B cell (primary cell): ENCODE results near the gene SLC39A11. TPM values are rescaled to one million over a fixed set of nuclear protein-coding genes. Genes with fewer than 3 reads are reported as not detected.

Source experiments
- ATAC-seq: fragments of 200-7000 bp; cut with Tn5 transposase; one replicate; pipeline ENCODE4 v1.10.0; 2021; ENCODE audit warnings: low read depth, mild to moderate bottlenecking, moderate number of reproducible peaks, moderate library complexity
- CTCF ChIA-PET: fragments of 350-600 bp; sonication (Branson Sonifier 250); formaldehyde crosslinking; loops from one replicate; lab custom pipeline; 2021; ENCODE audit warnings: antibody characterized with exemption, inconsistent platforms; lab: Charles Lee
- POLR2A ChIA-PET: fragments of 350-600 bp; sonication (Branson Sonifier 250); formaldehyde crosslinking; loops from one replicate; lab custom pipeline; 2021; ENCODE audit warnings: antibody characterized with exemption; lab: Charles Lee
- DNase-seq: peaks from one replicate; pipeline ENCODE4 v3.0.0; 2013
- H2AFZ ChIP-seq: 2 replicates; pipeline ENCODE4 v1.6.1; 2012; ENCODE audit warnings: mild to moderate bottlenecking, low read depth, low read length; ENCODE audit not compliant: insufficient read depth, poor library complexity, severe bottlenecking
- H3K27ac ChIP-seq, 2 donors: 1 replicate in 1 of 2; 2 replicates in 1 of 2; pipeline ENCODE4 v1.5.1; 2012 to 2013; ENCODE audit warnings: low read length in 2 of 2, mild to moderate bottlenecking in 2 of 2, moderate library complexity in 1 of 2
- H3K27me3 ChIP-seq, 4 experiments: fragments of 200-600 bp in 1 of 4; sonication (generic) in 1 of 4; replicated peaks in 1 of 4; 1 replicate in 2 of 4; 2 replicates in 2 of 4; pipeline versions ENCODE4 v1.6.1 to v1.7.0; 2013 to 2016; ENCODE audit warnings: low read length in 3 of 4, mild to moderate bottlenecking in 2 of 4, mixed read lengths in 1 of 4, moderate library complexity in 1 of 4; ENCODE audit not compliant: insufficient read depth in 4 of 4, control insufficient read depth in 3 of 4; ENCODE audit errors: control extremely low read depth in 1 of 4
- H3K36me3 ChIP-seq, 2 experiments: replicated peaks in 1 of 2; 1 replicate in 1 of 2; 2 replicates in 1 of 2; pipeline versions ENCODE4 v1.6.1 to v1.7.1; 2013; ENCODE audit warnings: low read length in 1 of 2; ENCODE audit not compliant: insufficient read depth in 2 of 2, control insufficient read depth in 1 of 2; ENCODE audit errors: control extremely low read depth in 1 of 2, extremely low read depth in 1 of 2
- H3K4me1 ChIP-seq, 2 donors: fragments of 200-600 bp in 1 of 2; sonication (generic) in 1 of 2; 1 replicate in 1 of 2; 2 replicates in 1 of 2; pipeline versions ENCODE4 v1.5.1 to v1.6.1; 2013 to 2017; ENCODE audit warnings: low read length in 2 of 2; ENCODE audit not compliant: control insufficient read depth in 2 of 2, insufficient read depth in 2 of 2
- H3K4me2 ChIP-seq: replicated peaks from 2 replicates; pipeline ENCODE3; 2012; ENCODE audit warnings: mild to moderate bottlenecking, low read depth, low read length; ENCODE audit not compliant: poor library complexity, severe bottlenecking
- H3K4me3 ChIP-seq, 5 experiments: fragments of 200-600 bp in 1 of 5; sonication (generic) in 1 of 5; 1 replicate in 3 of 5; 2 replicates in 2 of 5; pipeline versions ENCODE4 v1.5.1 to v1.7.0; 2011 to 2016; ENCODE audit warnings: low read length in 4 of 5, mild to moderate bottlenecking in 4 of 5, low read depth in 2 of 5, control low read depth in 1 of 5, moderate library complexity in 1 of 5; ENCODE audit not compliant: insufficient read depth in 1 of 5; ENCODE audit errors: control extremely low read depth in 1 of 5, extremely low read depth in 1 of 5
- H3K79me2 ChIP-seq: fragments of 200-600 bp; sonication (generic); one replicate; pipeline ENCODE4 v1.6.0; 2016; ENCODE audit warnings: low read length; ENCODE audit not compliant: control insufficient read depth, insufficient read depth
- H3K9ac ChIP-seq: fragments of 200-600 bp; sonication (generic); 2 replicates; pipeline ENCODE4 v1.6.1; 2017; ENCODE audit warnings: mild to moderate bottlenecking, low read length, moderate library complexity
- H3K9me3 ChIP-seq, 3 donors: one replicate each; pipeline versions ENCODE4 v1.6.1 to v1.7.1; 2013; ENCODE audit warnings: low read length in 2 of 3; ENCODE audit not compliant: control insufficient read depth in 2 of 3, insufficient read depth in 1 of 3; ENCODE audit errors: control extremely low read depth in 1 of 3
- H4K20me1 ChIP-seq: 2 replicates; pipeline ENCODE4 v1.6.0; 2012; ENCODE audit warnings: mild to moderate bottlenecking, low read length; ENCODE audit not compliant: insufficient read depth, control insufficient read depth, poor library complexity, severe bottlenecking
- H3K27ac Mint-ChIP-seq: one replicate; pipeline ENCODE4 v1.8.0; 2021; ENCODE audit warnings: mixed read lengths
- H3K27me3 Mint-ChIP-seq: one replicate; pipeline ENCODE4 v1.8.0; 2021; ENCODE audit warnings: mixed read lengths
- H3K4me1 Mint-ChIP-seq: one replicate; pipeline ENCODE4 v1.8.0; 2021; ENCODE audit warnings: mixed read lengths
- H3K4me3 Mint-ChIP-seq: one replicate; pipeline ENCODE4 v1.8.0; 2021; ENCODE audit warnings: mixed read lengths
- H3K9me3 Mint-ChIP-seq: one replicate; pipeline ENCODE4 v1.8.0; 2022; ENCODE audit warnings: mixed read lengths; ENCODE audit not compliant: insufficient read depth
- EZH2 ChIP-seq: IDR thresholded peaks from 2 replicates; pipeline ENCODE4 v1.6.1; 2012; ENCODE audit warnings: borderline replicate concordance, low read depth, mild to moderate bottlenecking, moderate library complexity, low read length; ENCODE audit not compliant: insufficient read depth, poor library complexity, severe bottlenecking
- WGBS: methylation state at CpG from one replicate; pipeline ENCODE4 v1.1.5; 2013; ENCODE audit warnings: missing lambda C conversion rate; ENCODE audit not compliant: insufficient coverage; 5-methylcytosine and 5-hydroxymethylcytosine counted together
- intact Hi-C: fragments of 100-400 bp; cut with micrococcal nuclease; formaldehyde crosslinking; loops from one replicate; pipeline ENCODE4 v1.10.0; 2022
- polyA plus RNA-seq: library from polyadenylated mRNA; depleted of rRNA; stranded (reverse); fragments of >200 nt; gene quantifications from 2 replicates; pipeline ENCODE4 v1.2.3, GENCODE V29; 2012
- total RNA-seq, 2 donors: library from RNA; stranded (reverse); fragments of 120-200 nt in 1 of 2; gene quantifications; 1 replicate in 1 of 2; 2 replicates in 1 of 2; pipeline versions ENCODE4 v1.2.3 to v1.2.4, GENCODE V29; 2013 to 2022
- TF ChIP-seq, protein P1 (sequence below): fragments of 200-600 bp; IDR thresholded peaks from one replicate; pipeline ENCODE4 v1.8.0; 2022; ENCODE audit warnings: antibody characterized with exemption, mild to moderate bottlenecking

Gene SLC39A11
- total and polyA plus RNA-seq, 2 donors (not counting 1 experiment from before 2014, with no cell fraction given) = 6.9 to 39.6 TPM

DNA sequence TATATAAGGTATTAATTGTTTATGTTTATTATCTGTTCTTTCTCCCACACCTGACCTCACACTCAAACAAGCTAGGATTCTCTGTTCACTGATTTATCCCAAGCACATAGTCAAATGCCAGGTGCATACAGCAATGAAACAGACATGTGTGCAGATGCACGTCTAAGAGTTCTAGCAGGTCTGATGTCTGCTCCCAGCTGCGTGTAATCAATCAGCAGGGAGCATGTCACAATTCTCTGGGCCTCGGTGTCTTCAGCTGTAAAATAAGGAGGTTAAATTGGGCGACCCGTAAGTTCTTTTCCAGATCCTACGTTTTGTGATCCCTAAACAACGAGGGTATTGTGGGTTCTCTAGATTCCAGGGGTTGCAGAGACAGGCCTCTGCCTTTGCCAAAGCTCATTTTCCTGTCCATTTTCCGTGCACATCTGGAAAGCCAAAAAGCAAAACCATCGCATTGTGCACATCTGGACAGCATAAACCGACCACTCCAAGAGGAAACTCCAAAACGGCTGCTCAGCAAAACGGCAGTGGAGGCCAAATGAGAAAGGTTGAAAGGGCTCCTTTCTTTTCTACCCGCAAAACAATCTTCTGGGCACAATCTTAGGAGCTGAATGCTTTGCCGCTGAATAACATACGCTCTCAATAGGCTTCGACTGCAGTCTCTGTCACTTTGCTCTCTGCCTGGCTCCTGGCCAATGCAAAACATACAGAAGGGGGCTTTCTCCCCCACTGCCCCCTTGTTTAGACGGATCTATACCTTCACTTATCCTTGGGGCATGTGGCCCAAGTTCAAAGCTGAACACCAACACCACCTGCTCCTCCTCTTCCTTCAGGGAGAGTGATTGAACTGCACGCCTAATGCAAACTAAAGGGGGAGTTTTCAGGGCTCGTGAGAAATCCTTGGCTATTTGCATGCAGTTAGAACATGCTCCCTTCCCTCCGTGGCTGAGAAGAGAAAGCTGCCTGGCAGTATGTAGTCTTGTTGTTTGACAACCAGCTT lies 426.3 kb downstream of the SLC39A11 start:
- no peaks in the 10 kb centered on the region for H3K27me3 Mint-ChIP-seq
- Histone ChIP-seq H3K27me3 (no peaks in the 10 kb centered on the region), H3K79me2 (no peaks in the 10 kb centered on the region), H3K27ac (no peak overlapping the region), H4K20me1 (no peaks in the 10 kb centered on the region), H2AFZ (no peak overlapping the region), H3K36me3 (no peaks in the 10 kb centered on the region), H3K9ac (no peak overlapping the region), H3K4me1 (peaks cover 0 to 3% of the 10 kb centered on the region in 2 donors), H3K4me2 (no peak overlapping the region), H3K4me3 (no peak overlapping the region), H3K9me3 (peaks cover 0 to 5% (median 3%) of the 10 kb centered on the region in 3 donors)
- H3K9me3 Mint-ChIP-seq = peaks cover 4% of the 10 kb centered on the region
- 93% methylated on average over 19 of the region's 20 CpGs for WGBS
- ChIA-PET CTCF (no interaction called here), POLR2A (no interaction called here)
- H3K27ac Mint-ChIP-seq = no peak overlapping the region
- no peak for TF ChIP-seq EZH2
- TF ChIP-seq, protein P1, sequence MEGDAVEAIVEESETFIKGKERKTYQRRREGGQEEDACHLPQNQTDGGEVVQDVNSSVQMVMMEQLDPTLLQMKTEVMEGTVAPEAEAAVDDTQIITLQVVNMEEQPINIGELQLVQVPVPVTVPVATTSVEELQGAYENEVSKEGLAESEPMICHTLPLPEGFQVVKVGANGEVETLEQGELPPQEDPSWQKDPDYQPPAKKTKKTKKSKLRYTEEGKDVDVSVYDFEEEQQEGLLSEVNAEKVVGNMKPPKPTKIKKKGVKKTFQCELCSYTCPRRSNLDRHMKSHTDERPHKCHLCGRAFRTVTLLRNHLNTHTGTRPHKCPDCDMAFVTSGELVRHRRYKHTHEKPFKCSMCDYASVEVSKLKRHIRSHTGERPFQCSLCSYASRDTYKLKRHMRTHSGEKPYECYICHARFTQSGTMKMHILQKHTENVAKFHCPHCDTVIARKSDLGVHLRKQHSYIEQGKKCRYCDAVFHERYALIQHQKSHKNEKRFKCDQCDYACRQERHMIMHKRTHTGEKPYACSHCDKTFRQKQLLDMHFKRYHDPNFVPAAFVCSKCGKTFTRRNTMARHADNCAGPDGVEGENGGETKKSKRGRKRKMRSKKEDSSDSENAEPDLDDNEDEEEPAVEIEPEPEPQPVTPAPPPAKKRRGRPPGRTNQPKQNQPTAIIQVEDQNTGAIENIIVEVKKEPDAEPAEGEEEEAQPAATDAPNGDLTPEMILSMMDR = no peak
- no peak overlapping the region for H3K4me3 Mint-ChIP-seq
- intact Hi-C loops = no loop called here
- DNase-seq (no peak), ATAC-seq (no peak)
- peaks cover 5% of the 10 kb centered on the region for H3K4me1 Mint-ChIP-seq

DNA sequence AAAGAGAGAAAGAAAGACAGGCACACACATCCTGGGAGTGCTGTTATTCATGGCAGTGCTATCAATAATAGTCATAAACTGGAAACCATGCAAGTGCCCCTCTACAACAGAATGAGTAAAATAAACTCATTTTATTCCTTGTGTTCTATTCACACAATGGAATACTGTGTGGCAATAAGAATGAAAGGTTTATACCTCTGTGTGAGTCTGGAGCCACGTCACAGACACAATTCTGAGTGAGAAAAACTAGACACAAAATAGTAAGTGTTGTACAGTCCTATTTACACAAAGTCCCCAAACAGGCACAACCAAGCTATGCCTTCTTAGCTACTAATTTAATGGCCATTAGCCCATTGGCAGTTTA lies 429.7 kb downstream of the SLC39A11 start:
- Histone ChIP-seq H4K20me1 (no peaks in the 10 kb centered on the region), H3K9me3 (peaks cover 0 to 5% (median 0%) of the 10 kb centered on the region in 3 donors), H3K4me2 (no peak overlapping the region), H3K27me3 (no peaks in the 10 kb centered on the region), H3K9ac (no peak overlapping the region), H3K79me2 (no peaks in the 10 kb centered on the region), H3K4me3 (no peak overlapping the region), H3K27ac (no peak overlapping the region), H2AFZ (no peak overlapping the region), H3K4me1 (no peaks in the 10 kb centered on the region), H3K36me3 (no peaks in the 10 kb centered on the region)
- TF ChIP-seq, protein P1 = no peak
- no peak for TF ChIP-seq EZH2
- H3K4me1 Mint-ChIP-seq = no peaks in the 10 kb centered on the region
- no peak overlapping the region for H3K27ac Mint-ChIP-seq
- no peaks in the 10 kb centered on the region for H3K9me3 Mint-ChIP-seq
- intact Hi-C loops = no loop called here
- POLR2A ChIA-PET = no interaction called here
- WGBS = no CpG with 5 or more reads among the region's 1 CpG
- DNase-seq (no peak), ATAC-seq (no peak)
- H3K27me3 Mint-ChIP-seq = no peaks in the 10 kb centered on the region
- no peak overlapping the region for H3K4me3 Mint-ChIP-seq
- CTCF ChIA-PET = no interaction called here
